ENCODE measurements around the gene ITPK1.

Gene ITPK1

DNA sequence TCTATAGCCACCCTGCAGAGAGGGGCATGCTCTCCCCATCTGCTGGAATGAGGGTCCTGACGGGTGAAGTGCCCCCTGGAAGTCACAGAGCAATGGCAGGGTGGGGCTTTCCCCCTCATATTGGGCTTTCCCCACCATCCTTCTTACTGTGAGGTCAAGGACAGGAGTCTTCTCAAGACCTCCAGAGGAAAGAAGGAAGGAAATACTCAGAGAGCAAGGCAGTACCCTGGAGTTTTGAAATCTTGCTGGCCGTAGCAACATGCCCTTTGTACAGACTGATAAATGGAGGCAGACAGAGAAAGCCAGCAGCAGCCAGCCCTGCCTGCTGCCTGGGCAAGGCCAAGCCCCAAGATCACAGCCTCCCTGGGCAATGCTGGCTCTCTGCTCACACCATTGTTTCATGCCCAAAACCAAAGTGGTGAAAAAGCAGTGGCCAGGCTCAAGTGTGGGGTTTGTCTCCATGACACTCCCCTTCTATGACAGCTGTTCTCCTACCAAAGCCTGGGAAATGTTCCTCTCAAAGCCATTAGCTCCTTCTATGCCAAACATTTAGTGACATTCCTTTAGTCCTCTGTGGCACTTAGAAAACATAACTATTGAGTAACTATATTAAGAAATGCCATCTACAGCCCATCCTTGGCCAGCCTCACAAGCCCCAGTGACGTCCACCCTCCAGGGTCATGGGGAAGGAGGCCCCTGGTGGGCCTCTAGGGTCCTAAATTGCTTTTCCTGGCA, 13.2 kb upstream of the ITPK1 start:
- Histone ChIP-seq H3K23ac (ENCODE audit: low read length in 2 of 2) (peak overlapping the region in 1 of 2 experiments; percentile 68), H2AFZ (ENCODE audit: low read depth, low read length) (no peak overlapping the region), H2BK120ac (ENCODE audit: low read depth, low read length) (no peak overlapping the region), H3K18ac (ENCODE audit: low read depth in 1 of 2, low read length in 2 of 2) (no peak overlapping the region), H3K4ac (ENCODE audit: low read depth in 1 of 2, low read length in 2 of 2) (no peak overlapping the region), H3K9ac (ENCODE audit: low read length) (no peak overlapping the region), H3K27me3 (ENCODE audit: control insufficient read depth in 1 of 2, insufficient read depth in 1 of 2, low read length in 2 of 2) (peaks cover 0 to 10% of the 10 kb centered on the region in 2 experiments), H3K14ac (ENCODE audit: low read length in 2 of 2) (no peak overlapping the region), H2BK12ac (ENCODE audit: low read length in 2 of 2) (no peak overlapping the region), H3K9me3 (ENCODE audit: control insufficient read depth, low read length) (no peaks in the 10 kb centered on the region), H3K4me3 (ENCODE audit: insufficient read depth in 1 of 2, low read depth in 1 of 2, low read length in 2 of 2) (no peak overlapping the region), H2AK5ac (ENCODE audit: low read length, severe bottlenecking) (no peak overlapping the region), H3K4me1 (ENCODE audit: control insufficient read depth, insufficient read depth, low read depth, low read length) (no peaks in the 10 kb centered on the region), H2BK15ac (ENCODE audit: low read depth, poor library complexity, severe bottlenecking) (no peak overlapping the region), H4K91ac (ENCODE audit: low read length) (no peak overlapping the region), H2BK5ac (ENCODE audit: low read depth, low read length, poor library complexity, severe bottlenecking) (no peak overlapping the region), H3K4me2 (ENCODE audit: low read length, poor library complexity, severe bottlenecking) (no peak overlapping the region), H3K36me3 (ENCODE audit: control insufficient read depth in 1 of 2, insufficient read depth in 2 of 2, low read depth in 1 of 2, low read length in 2 of 2) (no peaks in the 10 kb centered on the region), H3K27ac (ENCODE audit: low read length, poor library complexity, severe bottlenecking) (no peak overlapping the region), H3K79me1 (replicated peaks; ENCODE audit: low read length, poor library complexity, severe bottlenecking) (no peaks in the 10 kb centered on the region), H4K8ac (ENCODE audit: low read length) (no peak overlapping the region)
- WGBS, result 49% methylated on average over 3 of the region's 3 CpGs
- no peak for DNase-seq

DNA sequence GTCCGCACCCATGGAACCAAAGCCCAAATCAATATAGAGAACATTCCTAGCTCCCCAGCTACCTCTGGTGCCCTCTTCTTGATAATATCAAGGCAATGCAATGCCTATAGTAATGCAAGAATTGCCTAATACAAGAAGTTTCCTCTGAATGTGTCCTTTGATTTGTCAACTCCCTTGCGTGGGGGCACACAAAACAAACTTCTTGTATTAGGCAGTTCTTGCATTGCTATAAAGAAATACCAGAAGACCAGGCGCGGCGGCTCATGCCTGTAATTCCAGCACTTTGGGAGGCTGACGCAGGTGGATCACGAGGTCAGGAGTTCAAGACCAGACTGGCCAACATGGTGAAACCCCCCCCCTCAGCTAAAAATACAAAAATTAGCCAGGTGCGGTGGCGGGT, 10.4 kb upstream of the ITPK1 start:
- Histone ChIP-seq H3K14ac (ENCODE audit: low read length in 2 of 2) (no peak overlapping the region), H3K4me3 (ENCODE audit: insufficient read depth in 1 of 2, low read depth in 1 of 2, low read length in 2 of 2) (no peak overlapping the region), H3K4me2 (ENCODE audit: low read length, poor library complexity, severe bottlenecking) (no peak overlapping the region), H2BK120ac (ENCODE audit: low read depth, low read length) (no peak overlapping the region), H3K27ac (ENCODE audit: low read length, poor library complexity, severe bottlenecking) (no peak overlapping the region), H4K8ac (ENCODE audit: low read length) (no peak overlapping the region), H3K23ac (ENCODE audit: low read length in 2 of 2) (no peak overlapping the region), H3K4ac (ENCODE audit: low read depth in 1 of 2, low read length in 2 of 2) (no peak overlapping the region), H3K36me3 (ENCODE audit: control insufficient read depth in 1 of 2, insufficient read depth in 2 of 2, low read depth in 1 of 2, low read length in 2 of 2) (no peaks in the 10 kb centered on the region), H2AK5ac (ENCODE audit: low read length, severe bottlenecking) (no peak overlapping the region), H3K79me1 (replicated peaks; ENCODE audit: low read length, poor library complexity, severe bottlenecking) (no peaks in the 10 kb centered on the region), H2BK15ac (ENCODE audit: low read depth, poor library complexity, severe bottlenecking) (no peak overlapping the region), H3K4me1 (ENCODE audit: control insufficient read depth, insufficient read depth, low read depth, low read length) (peaks cover 1% of the 10 kb centered on the region), H4K91ac (ENCODE audit: low read length) (no peak overlapping the region), H2BK5ac (ENCODE audit: low read depth, low read length, poor library complexity, severe bottlenecking) (no peak overlapping the region), H3K9ac (ENCODE audit: low read length) (no peak overlapping the region), H2AFZ (ENCODE audit: low read depth, low read length) (no peak overlapping the region), H3K18ac (ENCODE audit: low read depth in 1 of 2, low read length in 2 of 2) (no peak overlapping the region), H3K27me3 (ENCODE audit: control insufficient read depth in 1 of 2, insufficient read depth in 1 of 2, low read length in 2 of 2) (peaks cover 0 to 10% of the 10 kb centered on the region in 2 experiments), H3K9me3 (ENCODE audit: control insufficient read depth, low read length) (no peaks in the 10 kb centered on the region), H2BK12ac (ENCODE audit: low read length in 2 of 2) (no peak overlapping the region)
- no peak for DNase-seq
- 91% methylated on average over 8 of the region's 9 CpGs for WGBS

DNA sequence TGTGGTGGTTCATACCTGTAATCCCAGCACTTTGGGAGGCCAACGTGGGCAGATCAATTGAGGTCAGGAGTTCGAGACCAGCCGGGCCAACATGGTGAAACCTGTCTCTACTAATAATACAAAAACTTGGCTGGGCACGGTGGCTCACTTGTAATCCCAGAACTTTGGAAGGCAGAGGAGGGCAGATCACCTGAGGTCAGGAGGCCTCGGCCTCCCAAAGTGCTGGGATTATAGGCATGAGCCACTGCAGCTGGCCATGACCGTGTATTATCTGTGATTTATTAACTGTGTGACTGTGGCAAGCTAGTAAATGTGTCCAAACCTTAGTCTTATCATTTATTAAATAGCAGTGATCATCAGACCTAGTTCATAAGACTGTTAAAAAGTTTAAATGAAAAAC, 7.1 kb upstream of the ITPK1 start:
- Histone ChIP-seq H3K4ac (ENCODE audit: low read depth in 1 of 2, low read length in 2 of 2) (no peak overlapping the region), H2BK5ac (ENCODE audit: low read depth, low read length, poor library complexity, severe bottlenecking) (no peak overlapping the region), H3K27ac (ENCODE audit: low read length, poor library complexity, severe bottlenecking) (no peak overlapping the region), H3K4me3 (ENCODE audit: insufficient read depth in 1 of 2, low read depth in 1 of 2, low read length in 2 of 2) (no peak overlapping the region), H2BK120ac (ENCODE audit: low read depth, low read length) (no peak overlapping the region), H3K79me1 (replicated peaks; ENCODE audit: low read length, poor library complexity, severe bottlenecking) (no peaks in the 10 kb centered on the region), H2BK15ac (ENCODE audit: low read depth, poor library complexity, severe bottlenecking) (no peak overlapping the region), H3K4me1 (ENCODE audit: control insufficient read depth, insufficient read depth, low read depth, low read length) (peaks cover 1% of the 10 kb centered on the region), H3K27me3 (ENCODE audit: control insufficient read depth in 1 of 2, insufficient read depth in 1 of 2, low read length in 2 of 2) (no peaks in the 10 kb centered on the region), H3K14ac (ENCODE audit: low read length in 2 of 2) (no peak overlapping the region), H3K9ac (ENCODE audit: low read length) (no peak overlapping the region), H4K8ac (ENCODE audit: low read length) (no peak overlapping the region), H3K9me3 (ENCODE audit: control insufficient read depth, low read length) (no peaks in the 10 kb centered on the region), H3K23ac (ENCODE audit: low read length in 2 of 2) (no peak overlapping the region), H2BK12ac (ENCODE audit: low read length in 2 of 2) (no peak overlapping the region), H3K18ac (ENCODE audit: low read depth in 1 of 2, low read length in 2 of 2) (no peak overlapping the region), H2AK5ac (ENCODE audit: low read length, severe bottlenecking) (no peak overlapping the region), H3K4me2 (ENCODE audit: low read length, poor library complexity, severe bottlenecking) (no peak overlapping the region), H4K91ac (ENCODE audit: low read length) (no peak overlapping the region), H2AFZ (ENCODE audit: low read depth, low read length) (no peak overlapping the region), H3K36me3 (ENCODE audit: control insufficient read depth in 1 of 2, insufficient read depth in 2 of 2, low read depth in 1 of 2, low read length in 2 of 2) (no peaks in the 10 kb centered on the region)
- DNase-seq, result no peak
- 82% methylated on average over 5 of the region's 6 CpGs for WGBS

DNA sequence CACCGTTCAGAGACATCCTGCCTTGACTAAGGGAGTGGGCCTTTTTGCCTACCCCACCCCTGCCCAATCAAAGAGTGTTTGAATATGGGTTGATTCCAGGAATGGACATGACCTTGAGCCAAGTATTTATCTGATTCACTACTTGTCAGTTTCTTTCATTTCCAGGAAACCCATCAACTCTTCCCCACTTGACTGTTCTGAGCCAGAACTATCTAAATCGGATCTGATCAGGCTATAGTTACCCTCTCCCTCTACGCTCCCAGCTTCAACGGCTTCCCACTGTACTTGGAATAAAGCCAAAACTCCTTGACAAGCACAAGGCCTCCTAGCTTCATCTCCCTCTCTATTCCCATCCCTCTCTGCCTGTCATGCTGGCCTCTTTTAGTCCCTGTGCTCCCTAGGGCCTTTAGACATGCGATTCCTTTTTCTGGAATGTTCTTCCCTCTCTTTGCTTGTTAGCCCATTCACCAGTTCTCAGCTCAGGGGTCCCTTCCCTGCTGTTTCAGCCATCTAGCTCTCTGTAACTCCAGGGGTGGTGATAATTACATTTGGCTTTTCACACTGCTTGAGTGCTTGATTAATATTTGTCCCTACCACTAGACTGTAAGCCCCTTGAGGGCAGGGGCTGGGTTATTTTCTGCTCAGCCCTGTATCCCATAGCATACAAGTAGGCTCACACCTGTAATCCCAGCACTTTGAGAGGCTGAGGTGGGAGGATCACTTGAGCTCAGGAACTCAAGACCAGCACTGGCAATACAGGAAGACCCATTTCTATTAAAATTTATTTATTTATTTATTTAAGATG, 5.5 kb upstream of the ITPK1 start:
- no peak overlapping the region for H2AK5ac ChIP-seq (ENCODE audit: low read length, severe bottlenecking)

More for the DNA sequence above, 5.5 kb upstream of the ITPK1 start:
- Histone ChIP-seq H2BK15ac (ENCODE audit: low read depth, poor library complexity, severe bottlenecking) (no peak overlapping the region), H2BK120ac (ENCODE audit: low read depth, low read length) (no peak overlapping the region), H3K4me3 (ENCODE audit: insufficient read depth in 1 of 2, low read depth in 1 of 2, low read length in 2 of 2) (no peak overlapping the region), H4K8ac (ENCODE audit: low read length) (no peak overlapping the region), H2BK12ac (ENCODE audit: low read length in 2 of 2) (no peak overlapping the region), H3K4me2 (ENCODE audit: low read length, poor library complexity, severe bottlenecking) (no peak overlapping the region), H3K79me1 (replicated peaks; ENCODE audit: low read length, poor library complexity, severe bottlenecking) (no peaks in the 10 kb centered on the region), H2AFZ (ENCODE audit: low read depth, low read length) (no peak overlapping the region), H4K91ac (ENCODE audit: low read length) (no peak overlapping the region), H2BK5ac (ENCODE audit: low read depth, low read length, poor library complexity, severe bottlenecking) (no peak overlapping the region), H3K23ac (ENCODE audit: low read length in 2 of 2) (no peak overlapping the region), H3K4ac (ENCODE audit: low read depth in 1 of 2, low read length in 2 of 2) (no peak overlapping the region), H3K9me3 (ENCODE audit: control insufficient read depth, low read length) (no peaks in the 10 kb centered on the region), H3K4me1 (ENCODE audit: control insufficient read depth, insufficient read depth, low read depth, low read length) (peaks cover 7% of the 10 kb centered on the region), H3K18ac (ENCODE audit: low read depth in 1 of 2, low read length in 2 of 2) (no peak overlapping the region), H3K14ac (ENCODE audit: low read length in 2 of 2) (no peak overlapping the region), H3K27me3 (ENCODE audit: control insufficient read depth in 1 of 2, insufficient read depth in 1 of 2, low read length in 2 of 2) (no peaks in the 10 kb centered on the region), H3K27ac (ENCODE audit: low read length, poor library complexity, severe bottlenecking) (no peak overlapping the region), H3K9ac (ENCODE audit: low read length) (no peak overlapping the region), H3K36me3 (ENCODE audit: control insufficient read depth in 1 of 2, insufficient read depth in 2 of 2, low read depth in 1 of 2, low read length in 2 of 2) (no peaks in the 10 kb centered on the region)
- 80% methylated on average over 5 of the region's 5 CpGs for WGBS
- DNase-seq, result no peak

Data from mesenchymal stem cell (in vitro differentiated cells and primary cell).